K562 (cell line): ENCODE results near the gene S100A10. TPM values are rescaled to one million over a fixed set of nuclear protein-coding genes. Genes with fewer than 3 reads are reported as not detected.
A peak's percentile ranks its signal among the peaks of the same experiment; 100 is the strongest.

Source experiments
- ARID1B ChIP-seq: fragments of 450-650 bp; IDR thresholded peaks from 2 replicates; pipeline ENCODE4 v1.6.1; 2016; ENCODE audit warnings: antibody characterized with exemption, mild to moderate bottlenecking, inconsistent platforms
- DDX20 ChIP-seq: fragments of 450-650 bp; IDR thresholded peaks from 2 replicates; pipeline ENCODE4 v1.6.1; 2016; ENCODE audit warnings: missing genetic modification characterization, low read depth, mild to moderate bottlenecking, missing compliant biosample characterization, moderate library complexity
- EP300 ChIP-seq: IDR thresholded peaks from 2 replicates; pipeline ENCODE4 v1.6.1; 2012; ENCODE audit warnings: low read length, improper control_type of control experiment
- ERF ChIP-seq: fragments of 450-650 bp; formaldehyde crosslinking; IDR thresholded peaks from 2 replicates; pipeline ENCODE4 v1.4.0; 2020; ENCODE audit warnings: mild to moderate bottlenecking, mixed read lengths
- FOXK2 ChIP-seq, 2 experiments: fragments of 450-650 bp; IDR thresholded peaks in 1 of 2; conservative IDR thresholded peaks in 1 of 2; 2 replicates each; pipeline ENCODE4 v1.6.1; 2016; ENCODE audit warnings: low read depth in 2 of 2, mild to moderate bottlenecking in 1 of 2
- GATA2 ChIP-seq: sonication (generic); formaldehyde crosslinking; IDR thresholded peaks from 2 replicates; pipeline ENCODE4 v1.4.0; 2020; ENCODE audit warnings: mild to moderate bottlenecking, missing genetic modification reagents
- HDAC8 ChIP-seq: fragments of 450-650 bp; IDR thresholded peaks from 2 replicates; pipeline ENCODE4 v1.6.1; 2016; ENCODE audit warnings: mild to moderate bottlenecking, missing genetic modification characterization, moderate library complexity, missing compliant biosample characterization
- HMG20B ChIP-seq: fragments of 250-450 bp; sonication (Bioruptor Pico); IDR thresholded peaks from 2 replicates; pipeline ENCODE4 v1.5.0; 2021; ENCODE audit warnings: mild to moderate bottlenecking
- JUND ChIP-seq, 2 experiments: IDR thresholded peaks; 2 replicates in 1 of 2; 3 replicates in 1 of 2; pipeline ENCODE4 v1.6.1; 2011; ENCODE audit warnings: borderline replicate concordance in 2 of 2, low read depth in 2 of 2, low read length in 2 of 2, improper control_type of control experiment in 1 of 2, missing biosample characterization in 1 of 2, missing genetic modification characterization in 1 of 2, missing genetic modification reagents in 1 of 2
- MEIS2 ChIP-seq: fragments of 450-650 bp; IDR thresholded peaks from 2 replicates; pipeline ENCODE4 v1.6.1; 2014; ENCODE audit warnings: mild to moderate bottlenecking; ENCODE audit not compliant: partially characterized antibody
- MIER1 ChIP-seq: fragments of 450-650 bp; IDR thresholded peaks from 2 replicates; pipeline ENCODE4 v1.6.1; 2016; ENCODE audit warnings: antibody characterized with exemption, mild to moderate bottlenecking, low read depth
- NONO ChIP-seq, 2 experiments: fragments of 200-400 bp in 1 of 2; fragments of 450-650 bp in 1 of 2; formaldehyde crosslinking in 1 of 2; IDR thresholded peaks; 2 replicates each; pipeline ENCODE4 v1.6.1; 2017; ENCODE audit warnings: low read depth in 2 of 2, mild to moderate bottlenecking in 2 of 2, moderate library complexity in 2 of 2, low read length in 1 of 2
- POLR2AphosphoS5 ChIP-seq: IDR thresholded peaks from 2 replicates; pipeline ENCODE4 v1.6.1; 2011; ENCODE audit warnings: mild to moderate bottlenecking, low read depth, low read length, moderate library complexity; ENCODE audit not compliant: control insufficient read depth, insufficient read depth
- SIX5 ChIP-seq, 2 experiments: IDR thresholded peaks; 2 replicates each; pipeline ENCODE4 v1.6.1; 2011; ENCODE audit warnings: low read length in 2 of 2, borderline replicate concordance in 1 of 2, low read depth in 1 of 2, mild to moderate bottlenecking in 1 of 2, moderate library complexity in 1 of 2; ENCODE audit not compliant: insufficient read depth in 1 of 2
- SMAD1 ChIP-seq: fragments of 150-350 bp; IDR thresholded peaks from 2 replicates; pipeline ENCODE4 v1.6.1; 2014; ENCODE audit warnings: low read length, low read depth; ENCODE audit not compliant: partially characterized antibody
- SMARCA4 ChIP-seq: fragments of 450-650 bp; IDR thresholded peaks from 2 replicates; pipeline ENCODE4 v1.6.1; 2016
- ZNF830 ChIP-seq: fragments of 250-450 bp; sonication (Bioruptor Pico); IDR thresholded peaks from 2 replicates; pipeline ENCODE4 v1.5.0; 2021; ENCODE audit warnings: mild to moderate bottlenecking
- polyA plus RNA-seq, 8 experiments: library from polyadenylated mRNA; depleted of rRNA in 4 of 8; stranded (reverse) in 5 of 8; unstranded in 3 of 8; fragments of >200 nt; fragmentation: Nextera tagmentation in 2 of 8; fragmentation: Illumina TruSeq in 1 of 8; extraction: Ambion mirVana in 2 of 8; extraction: Trizol in 1 of 8; gene quantifications; 2 replicates each; pipeline versions ENCODE4 v1.2.1 to v1.2.3, GENCODE V29; 2011 to 2014; ENCODE audit warnings: inconsistent platforms in 1 of 8, missing spikeins in 1 of 8
- total RNA-seq, 7 experiments: library from RNA; depleted of rRNA in 6 of 7; stranded (reverse); fragments of >200 nt in 6 of 7; fragmentation: Illumina TruSeq in 2 of 7; extraction: Trizol in 2 of 7; gene quantifications; 2 replicates each; pipeline versions ENCODE4 v1.2.1 to v1.2.3, GENCODE V29; 2011 to 2021; ENCODE audit warnings: low replicate concordance in 1 of 7
- TF ChIP-seq, protein P1 (sequence below), 2 experiments: fragments of 250-450 bp in 1 of 2; fragments of 450-650 bp in 1 of 2; sonication (Bioruptor Pico) in 1 of 2; IDR thresholded peaks; 2 replicates each; pipeline versions ENCODE4 v1.6.1 to v1.8.0; 2016 to 2021; ENCODE audit warnings: mild to moderate bottlenecking in 2 of 2, moderate library complexity in 2 of 2, missing compliant biosample characterization in 1 of 2, missing genetic modification characterization in 1 of 2
- TF ChIP-seq, protein P2 (sequence below): fragments of 250-450 bp; sonication (Bioruptor Pico); IDR thresholded peaks from 2 replicates; pipeline ENCODE4 v1.8.0; 2021; ENCODE audit warnings: moderate library complexity, mild to moderate bottlenecking, inconsistent platforms
- TF ChIP-seq, protein P3 (sequence below): fragments of 250-450 bp; sonication (Bioruptor Pico); IDR thresholded peaks from 2 replicates; pipeline ENCODE4 v1.8.0; 2022; ENCODE audit warnings: inconsistent platforms, mild to moderate bottlenecking, moderate library complexity, borderline replicate concordance

The S100A10 gene
- total and polyA plus RNA-seq, 9 of the 15 experiments (the other 6 are each of a cell fraction or from before 2014, with no cell fraction given) = 0.32 to 1.6 (median 0.50) TPM; not detected in 3

DNA sequence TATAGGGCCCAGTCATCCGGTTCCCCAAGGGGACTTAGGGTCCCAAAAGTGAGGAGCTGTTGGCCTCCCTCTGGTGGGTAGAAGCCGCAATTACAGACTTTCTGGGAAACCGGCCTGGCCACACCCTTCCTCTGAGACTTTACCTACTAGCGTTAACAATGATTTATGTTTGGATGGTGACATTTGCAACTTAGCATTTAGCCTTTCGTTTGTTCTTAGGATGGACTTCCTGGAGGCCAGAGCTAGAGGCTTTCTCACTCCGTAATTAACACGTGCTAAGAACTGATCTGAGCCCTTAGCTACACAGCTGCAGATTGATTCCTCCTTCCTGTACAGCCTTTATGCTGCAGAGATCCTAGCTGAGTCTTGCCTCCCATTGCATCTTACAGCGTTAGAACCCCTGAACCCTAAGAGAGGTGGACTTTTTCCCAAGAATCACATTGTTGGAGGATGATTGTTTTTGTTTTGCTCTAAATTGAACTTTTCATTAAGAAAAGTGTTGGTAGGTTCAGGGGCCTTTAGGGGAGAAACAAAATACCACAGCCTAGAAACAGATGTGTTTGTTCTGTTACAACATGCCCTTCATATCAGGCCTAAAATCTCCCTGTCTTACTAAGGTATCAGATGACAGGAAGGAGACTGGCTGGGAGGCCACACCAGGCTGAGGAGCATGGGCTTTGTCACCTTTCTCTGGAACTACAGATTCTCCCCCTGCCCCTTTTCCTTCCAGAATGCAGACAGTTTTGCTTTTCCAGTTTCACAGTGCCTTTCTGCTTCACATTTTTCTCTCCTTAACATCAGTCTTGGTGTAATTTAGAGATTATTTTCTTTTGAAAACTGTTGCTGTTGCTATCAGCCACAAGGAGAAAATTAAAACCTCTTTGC is 41.2 kb upstream of the S100A10 start (continued):
- TF ChIP-seq, protein P1, sequence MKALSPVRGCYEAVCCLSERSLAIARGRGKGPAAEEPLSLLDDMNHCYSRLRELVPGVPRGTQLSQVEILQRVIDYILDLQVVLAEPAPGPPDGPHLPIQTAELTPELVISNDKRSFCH (CRISPR knock-in tag; IDR thresholded peaks at IDR 0.05) = no peak
- TF ChIP-seq, protein P1 (tag; IDR thresholded peaks at IDR 0.05) = peak; percentile 53; the same call in 1 of the 2 replicates
- peak; percentile 43 for TF ChIP-seq SMAD1
- peak; percentile 68 for TF ChIP-seq ARID1B
- no peak for TF ChIP-seq DDX20 (tag)
- 0 out of 4 replicates have a peak, but pooled peaks of 1 of the 2 experiments have one; percentile 13 for TF ChIP-seq SIX5 (IDR thresholded peaks at IDR 0.05; ENCODE audit: borderline replicate concordance in 1 of 2, insufficient read depth in 1 of 2, low read depth in 1 of 2, low read length in 2 of 2)
- TF ChIP-seq NONO (IDR thresholded peaks at IDR 0.05; ENCODE audit: low read depth in 2 of 2, low read length in 1 of 2) = 0 out of 4 replicates have a peak, but pooled peaks of 1 of the 2 experiments have one; percentile 19
- TF ChIP-seq, protein P2, sequence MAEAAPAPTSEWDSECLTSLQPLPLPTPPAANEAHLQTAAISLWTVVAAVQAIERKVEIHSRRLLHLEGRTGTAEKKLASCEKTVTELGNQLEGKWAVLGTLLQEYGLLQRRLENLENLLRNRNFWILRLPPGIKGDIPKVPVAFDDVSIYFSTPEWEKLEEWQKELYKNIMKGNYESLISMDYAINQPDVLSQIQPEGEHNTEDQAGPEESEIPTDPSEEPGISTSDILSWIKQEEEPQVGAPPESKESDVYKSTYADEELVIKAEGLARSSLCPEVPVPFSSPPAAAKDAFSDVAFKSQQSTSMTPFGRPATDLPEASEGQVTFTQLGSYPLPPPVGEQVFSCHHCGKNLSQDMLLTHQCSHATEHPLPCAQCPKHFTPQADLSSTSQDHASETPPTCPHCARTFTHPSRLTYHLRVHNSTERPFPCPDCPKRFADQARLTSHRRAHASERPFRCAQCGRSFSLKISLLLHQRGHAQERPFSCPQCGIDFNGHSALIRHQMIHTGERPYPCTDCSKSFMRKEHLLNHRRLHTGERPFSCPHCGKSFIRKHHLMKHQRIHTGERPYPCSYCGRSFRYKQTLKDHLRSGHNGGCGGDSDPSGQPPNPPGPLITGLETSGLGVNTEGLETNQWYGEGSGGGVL = no peak
- 0 out of 2 replicates have a peak, but pooled peaks have one; percentile 56 for TF ChIP-seq HDAC8 (tag)
- no peak for TF ChIP-seq ERF
- peak; percentile 24 for TF ChIP-seq POLR2AphosphoS5
- peak; percentile 69; the same call in 1 of the 2 replicates for TF ChIP-seq SMARCA4
- TF ChIP-seq FOXK2 (conservative IDR thresholded peaks at IDR 0.05 in 1 of 2, IDR thresholded peaks at IDR 0.05 in 1 of 2; ENCODE audit: low read depth in 2 of 2) = peak in 1 of 2 experiments; percentile 48; a peak in 1 of 4 replicates
- peak; percentile 41; the same call in 1 of the 2 replicates for TF ChIP-seq JUND (IDR thresholded peaks at IDR 0.05; ENCODE audit: borderline replicate concordance, low read depth, low read length)
- peak; percentile 21; the same call in 2 of the 3 replicates for TF ChIP-seq JUND (tag; IDR thresholded peaks at IDR 0.05; ENCODE audit: borderline replicate concordance, low read depth, low read length)
- TF ChIP-seq GATA2 (CRISPR knock-in tag) = peak; percentile 93
- TF ChIP-seq MIER1 = no peak
- TF ChIP-seq ZNF830 = no peak
- TF ChIP-seq HMG20B (CRISPR knock-in tag) = no peak
- TF ChIP-seq MEIS2 = peak; percentile 99
- TF ChIP-seq, protein P3, sequence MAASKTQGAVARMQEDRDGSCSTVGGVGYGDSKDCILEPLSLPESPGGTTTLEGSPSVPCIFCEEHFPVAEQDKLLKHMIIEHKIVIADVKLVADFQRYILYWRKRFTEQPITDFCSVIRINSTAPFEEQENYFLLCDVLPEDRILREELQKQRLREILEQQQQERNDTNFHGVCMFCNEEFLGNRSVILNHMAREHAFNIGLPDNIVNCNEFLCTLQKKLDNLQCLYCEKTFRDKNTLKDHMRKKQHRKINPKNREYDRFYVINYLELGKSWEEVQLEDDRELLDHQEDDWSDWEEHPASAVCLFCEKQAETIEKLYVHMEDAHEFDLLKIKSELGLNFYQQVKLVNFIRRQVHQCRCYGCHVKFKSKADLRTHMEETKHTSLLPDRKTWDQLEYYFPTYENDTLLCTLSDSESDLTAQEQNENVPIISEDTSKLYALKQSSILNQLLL = no peak
- TF ChIP-seq EP300 = peak; percentile 49
